Fibroblast of villous mesenchyme (primary cell): Measurements from ENCODE around the gene APOBEC2. TPM values are rescaled to one million over a fixed set of nuclear protein-coding genes. Genes with fewer than 3 reads are reported as not detected.
A peak's percentile ranks its signal among the peaks of the same experiment; 100 is the strongest.

Experiments used
- DNase-seq: peaks from one replicate; pipeline ENCODE4 v3.0.0-alpha.2; 2010; ENCODE audit warnings: low read depth
- H3K4me3 ChIP-seq: 2 replicates; pipeline ENCODE4 v1.5.1; 2011; ENCODE audit warnings: low read depth, mild to moderate bottlenecking, low read length
- total RNA-seq: library from RNA; depleted of rRNA; stranded (reverse); fragments of >200 nt; gene quantifications from 2 replicates; pipeline ENCODE4 v1.2.3, GENCODE V29; 2012
- TF ChIP-seq, protein P1 (sequence below): IDR thresholded peaks from 2 replicates; pipeline ENCODE4 v1.5.1; 2012; ENCODE audit warnings: low read depth, mild to moderate bottlenecking, low read length; ENCODE audit not compliant: insufficient read depth

Gene APOBEC2
- total RNA-seq, 1 donor = not detected

DNA sequence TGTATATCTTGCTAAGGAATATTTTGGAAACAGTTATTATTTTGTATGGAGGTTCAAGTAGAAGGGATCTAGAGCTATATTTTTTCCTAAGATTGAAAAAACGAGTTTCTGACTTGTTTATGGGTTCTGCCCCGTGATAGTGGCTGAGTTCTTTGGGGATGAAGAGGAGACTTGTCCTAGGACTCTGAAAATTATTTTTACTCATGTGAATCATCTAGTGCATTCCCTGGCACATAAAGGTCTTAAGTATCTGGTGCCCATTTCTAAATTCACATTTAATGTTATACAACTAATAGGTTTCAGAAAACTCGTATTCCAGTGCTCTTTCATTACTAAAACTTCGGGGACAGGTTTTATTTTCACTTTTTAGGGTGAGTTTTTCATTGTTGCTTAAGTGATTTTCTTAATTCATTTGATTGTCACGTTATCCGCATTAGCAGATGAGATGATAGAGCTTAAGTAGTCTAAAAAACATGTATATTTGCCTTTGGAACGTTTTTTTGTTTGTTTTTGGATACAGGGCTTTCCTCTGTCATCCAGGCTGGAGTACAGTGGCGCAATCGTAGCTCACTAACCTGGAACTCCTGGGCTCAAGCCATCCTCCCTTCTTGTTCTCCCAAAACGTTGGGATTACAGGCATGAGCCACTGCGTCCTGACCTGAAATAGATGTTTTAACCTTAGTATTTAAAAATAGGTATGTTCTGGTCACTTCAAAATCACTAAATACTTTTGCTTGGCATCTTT lies 21.9 kb downstream of the APOBEC2 start:
- DNase-seq = no peak
- TF ChIP-seq, protein P1, sequence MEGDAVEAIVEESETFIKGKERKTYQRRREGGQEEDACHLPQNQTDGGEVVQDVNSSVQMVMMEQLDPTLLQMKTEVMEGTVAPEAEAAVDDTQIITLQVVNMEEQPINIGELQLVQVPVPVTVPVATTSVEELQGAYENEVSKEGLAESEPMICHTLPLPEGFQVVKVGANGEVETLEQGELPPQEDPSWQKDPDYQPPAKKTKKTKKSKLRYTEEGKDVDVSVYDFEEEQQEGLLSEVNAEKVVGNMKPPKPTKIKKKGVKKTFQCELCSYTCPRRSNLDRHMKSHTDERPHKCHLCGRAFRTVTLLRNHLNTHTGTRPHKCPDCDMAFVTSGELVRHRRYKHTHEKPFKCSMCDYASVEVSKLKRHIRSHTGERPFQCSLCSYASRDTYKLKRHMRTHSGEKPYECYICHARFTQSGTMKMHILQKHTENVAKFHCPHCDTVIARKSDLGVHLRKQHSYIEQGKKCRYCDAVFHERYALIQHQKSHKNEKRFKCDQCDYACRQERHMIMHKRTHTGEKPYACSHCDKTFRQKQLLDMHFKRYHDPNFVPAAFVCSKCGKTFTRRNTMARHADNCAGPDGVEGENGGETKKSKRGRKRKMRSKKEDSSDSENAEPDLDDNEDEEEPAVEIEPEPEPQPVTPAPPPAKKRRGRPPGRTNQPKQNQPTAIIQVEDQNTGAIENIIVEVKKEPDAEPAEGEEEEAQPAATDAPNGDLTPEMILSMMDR = no peak
- H3K4me3 ChIP-seq = peak overlapping the region; percentile 88

DNA sequence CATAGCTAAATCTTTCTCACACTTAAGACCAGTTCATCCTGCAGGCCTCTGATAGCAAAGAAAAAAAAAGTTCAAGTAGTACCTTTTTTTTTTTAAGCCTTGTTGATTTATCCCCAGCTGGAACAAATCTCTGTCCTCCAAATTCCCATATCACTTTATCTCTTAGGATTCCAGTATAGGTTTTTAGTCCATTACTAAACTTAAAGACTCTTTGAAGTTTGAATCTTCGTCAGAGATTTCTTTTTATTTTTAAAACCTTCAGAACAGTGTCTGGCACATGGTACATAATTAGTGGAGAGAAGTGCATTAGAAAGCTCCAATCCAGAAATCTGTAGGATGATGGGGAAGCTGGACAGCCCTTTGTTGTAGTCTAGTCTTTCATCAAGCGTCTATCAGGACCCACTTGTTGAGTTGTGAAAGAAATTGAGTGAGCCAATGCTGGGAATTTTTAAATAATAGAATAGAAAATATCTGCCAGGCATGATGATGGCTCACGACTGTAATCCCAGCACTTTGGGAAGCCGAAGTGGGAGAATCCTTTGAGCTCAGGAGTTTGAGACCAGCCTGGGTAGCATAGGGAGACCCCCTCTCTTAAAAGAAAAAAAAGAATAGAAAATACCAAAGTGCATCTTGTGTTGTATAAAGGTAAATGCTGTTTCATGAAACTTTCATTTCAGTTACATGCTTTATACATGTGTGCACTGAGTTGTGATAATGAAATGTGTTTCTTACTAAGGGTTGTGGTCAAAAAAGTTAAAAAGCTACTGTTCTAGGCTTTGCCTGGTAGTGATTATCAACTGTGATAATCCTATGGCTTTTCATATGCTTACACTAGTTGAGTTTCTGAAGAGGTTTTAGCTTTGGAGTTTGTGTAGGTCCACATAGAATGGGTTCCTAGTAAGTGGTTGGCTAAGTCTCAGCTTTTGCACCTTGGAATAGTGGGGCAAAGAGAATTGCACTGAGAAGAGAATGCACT lies 22.9 kb downstream of the APOBEC2 start:
- DNase-seq = no peak
- no peak overlapping the region for H3K4me3 ChIP-seq
- TF ChIP-seq, protein P1 = no peak

DNA sequence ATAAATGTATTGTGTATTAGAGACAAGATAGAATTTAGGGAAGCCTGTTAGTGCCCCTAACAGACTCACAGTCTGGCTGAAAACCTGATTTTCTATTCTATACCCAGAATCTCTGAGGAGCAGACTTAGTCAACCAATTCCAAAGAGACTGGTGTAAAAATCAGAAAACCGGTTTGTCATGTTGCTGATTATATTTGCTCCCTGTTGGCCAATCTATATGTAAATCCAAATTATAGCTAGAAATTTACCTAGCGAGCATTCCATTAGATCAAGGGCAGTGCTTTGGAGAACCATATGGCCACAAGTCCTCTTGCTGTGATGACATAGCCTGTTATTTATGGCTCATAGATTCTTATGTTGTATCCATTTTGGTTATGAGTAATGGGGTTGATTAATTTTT lies 24.5 kb downstream of the APOBEC2 start:
- no peak overlapping the region for H3K4me3 ChIP-seq
- TF ChIP-seq, protein P1 = no peak
- no peak for DNase-seq

DNA sequence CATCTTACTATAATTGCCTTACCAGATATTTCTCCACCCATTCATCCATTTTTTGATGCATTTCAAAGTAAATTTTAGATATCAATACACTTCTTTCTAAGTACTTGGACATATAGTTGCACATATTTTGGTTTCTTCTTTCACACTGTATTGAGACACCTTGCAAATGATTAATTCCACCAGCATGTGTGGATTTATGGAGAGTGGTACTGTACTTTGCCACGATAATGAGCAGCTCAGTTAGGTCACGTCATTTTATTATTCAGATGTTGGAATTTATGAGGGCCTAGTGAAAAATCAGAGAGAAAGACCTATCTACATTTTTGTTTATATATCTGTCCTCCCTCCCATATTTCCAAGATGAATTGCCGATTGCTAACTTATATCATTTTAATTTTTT lies 25.1 kb downstream of the APOBEC2 start:
- no peak overlapping the region for H3K4me3 ChIP-seq
- DNase-seq = no peak
- TF ChIP-seq, protein P1 = no peak

DNA sequence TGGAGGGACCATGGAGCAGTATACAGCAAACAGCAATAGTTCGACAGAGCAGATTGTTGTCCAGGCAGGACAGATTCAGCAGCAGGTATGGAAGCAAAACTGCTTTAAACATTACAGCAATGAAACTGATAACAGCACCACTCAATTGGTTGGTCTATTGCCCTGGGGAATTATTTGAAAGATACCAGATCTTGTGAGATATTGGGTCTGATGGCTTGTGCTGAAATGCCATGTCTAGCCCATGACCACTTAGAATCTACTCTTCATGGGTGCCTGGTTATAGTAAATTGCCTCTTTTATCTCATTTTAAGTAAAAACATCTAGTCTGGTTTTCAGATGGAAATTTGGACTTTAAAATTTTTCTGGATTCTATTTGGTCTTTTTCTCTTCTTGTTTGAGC lies 26.1 kb downstream of the APOBEC2 start:
- no peak overlapping the region for H3K4me3 ChIP-seq
- no peak for DNase-seq
- TF ChIP-seq, protein P1 = no peak

DNA sequence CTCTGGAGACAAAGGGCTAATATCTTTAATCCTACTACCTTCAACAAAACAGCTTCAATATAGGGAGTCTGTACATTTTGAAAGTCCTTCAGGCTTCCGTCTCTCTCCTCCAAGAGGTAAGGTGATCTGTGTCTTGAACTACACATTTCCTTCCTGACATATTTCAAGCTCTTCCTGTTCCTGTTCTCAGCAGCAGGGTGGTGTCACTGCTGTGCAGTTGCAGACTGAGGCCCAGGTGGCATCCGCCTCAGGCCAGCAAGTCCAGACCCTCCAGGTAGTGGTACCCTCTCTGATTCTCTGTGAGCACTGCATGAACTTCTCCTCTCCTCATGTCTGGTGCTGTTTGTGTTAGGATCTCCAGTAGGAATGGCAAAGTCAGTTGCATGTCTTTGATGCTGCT lies 27.6 kb downstream of the APOBEC2 start:
- DNase-seq = no peak
- TF ChIP-seq, protein P1 = no peak
- H3K4me3 ChIP-seq = no peak overlapping the region
